ENCODE results near the gene GPR137B.

GPR137B gene

DNA sequence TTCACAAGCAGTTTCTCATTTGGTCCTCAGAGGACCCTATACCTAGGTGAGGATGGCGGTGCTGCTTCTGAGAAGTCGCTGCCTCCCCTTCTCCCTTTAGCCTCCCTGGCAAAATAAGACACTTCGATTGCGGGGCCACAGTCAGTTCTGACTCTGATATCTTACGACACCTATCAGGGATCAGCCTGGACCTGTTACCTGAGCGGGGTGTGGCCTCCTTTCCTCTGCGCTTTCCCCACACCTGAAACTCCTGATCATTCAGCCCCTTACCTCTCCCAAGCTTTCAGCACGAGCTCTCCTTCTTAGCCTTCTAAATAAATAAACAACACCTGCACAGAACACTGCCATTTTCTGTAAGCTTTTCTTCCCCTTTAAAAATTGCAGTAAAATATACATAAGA lies 24.6 kb upstream of the GPR137B start:
- DNase-seq: no peak

DNA sequence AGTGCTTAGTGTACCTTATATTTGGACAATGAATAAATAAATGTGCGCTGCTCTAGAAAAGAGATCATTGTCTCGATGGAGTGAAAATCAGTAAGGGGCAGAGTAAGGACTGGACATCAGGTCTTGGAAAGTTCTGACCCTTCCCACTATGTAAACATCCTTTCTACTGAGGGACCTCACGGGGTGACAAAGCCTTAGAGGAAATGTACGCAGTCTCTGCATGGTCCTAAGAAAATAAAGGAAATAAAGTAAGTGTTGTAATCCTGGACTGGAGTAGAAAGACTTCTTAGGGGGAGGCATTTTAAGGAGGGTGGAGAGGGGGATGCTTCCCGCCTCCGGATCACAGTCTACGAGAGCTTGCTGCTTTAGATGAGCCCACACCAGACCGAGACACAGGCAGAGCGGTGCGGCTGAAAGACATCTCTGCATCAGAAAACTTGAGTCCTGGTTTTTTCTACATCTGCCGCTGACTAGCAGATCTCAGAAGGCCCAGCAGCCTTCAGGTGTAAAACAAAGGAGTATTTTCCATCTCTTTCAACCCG lies 22.3 kb upstream of the GPR137B start:
- DNase-seq: no peak

- no peak for DNase-seq
Measured at GRCh38 chr1:236120721-236121153, 21.6 kb upstream of the GPR137B start.

- DNase-seq: no peak
Measured at GRCh38 chr1:236122176-236122575, 20.2 kb upstream of the GPR137B start.

- no peak for DNase-seq
Measured at GRCh38 chr1:236123563-236123962, 18.8 kb upstream of the GPR137B start.

- no peak for DNase-seq
Measured at GRCh38 chr1:236124965-236125364, 17.4 kb upstream of the GPR137B start.

DNA sequence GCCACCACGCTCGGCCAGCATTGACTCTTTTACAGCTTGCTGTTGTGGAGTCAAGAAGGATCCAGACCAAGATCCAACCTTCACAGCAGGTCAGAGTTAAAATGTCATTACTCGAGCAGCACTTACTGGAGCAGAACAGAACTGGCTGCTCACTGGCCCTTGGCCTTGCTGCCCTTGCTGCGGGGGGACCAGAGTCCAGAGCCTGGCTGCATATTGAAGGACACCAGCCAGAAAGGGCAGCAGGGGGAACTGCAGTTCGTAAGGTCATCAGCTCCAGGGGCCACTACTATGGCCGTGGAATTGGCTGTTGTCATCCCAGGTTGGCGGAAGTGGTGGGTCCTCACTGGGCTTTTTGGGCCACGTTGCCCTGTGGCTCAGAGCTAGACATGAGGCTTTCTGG lies 15.3 kb upstream of the GPR137B start:
- DNase-seq: no peak

- DNase-seq: no peak
Measured at GRCh38 chr1:236128646-236129178, 13.6 kb upstream of the GPR137B start.

DNA sequence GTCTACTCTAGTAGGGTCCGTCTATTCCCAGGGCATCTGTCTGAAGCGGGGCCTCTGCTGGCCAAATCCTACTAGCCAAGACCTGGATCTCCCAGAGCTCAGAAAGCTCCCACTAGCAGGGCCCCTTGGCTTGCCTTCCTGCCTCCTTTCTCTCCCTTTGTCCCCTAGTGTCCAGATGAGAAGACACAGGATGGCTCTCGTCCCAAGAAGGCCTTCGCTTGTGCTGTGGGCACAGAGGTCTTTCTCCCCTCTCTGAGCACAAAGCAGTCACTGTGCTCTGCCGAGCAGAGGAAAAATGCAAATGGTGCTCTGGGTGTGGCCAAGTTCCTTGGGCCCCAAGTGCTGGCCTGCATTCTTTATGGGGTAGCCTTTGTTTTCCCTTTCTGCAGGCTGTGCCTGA lies 13.0 kb upstream of the GPR137B start:
- DNase-seq: no peak

DNA sequence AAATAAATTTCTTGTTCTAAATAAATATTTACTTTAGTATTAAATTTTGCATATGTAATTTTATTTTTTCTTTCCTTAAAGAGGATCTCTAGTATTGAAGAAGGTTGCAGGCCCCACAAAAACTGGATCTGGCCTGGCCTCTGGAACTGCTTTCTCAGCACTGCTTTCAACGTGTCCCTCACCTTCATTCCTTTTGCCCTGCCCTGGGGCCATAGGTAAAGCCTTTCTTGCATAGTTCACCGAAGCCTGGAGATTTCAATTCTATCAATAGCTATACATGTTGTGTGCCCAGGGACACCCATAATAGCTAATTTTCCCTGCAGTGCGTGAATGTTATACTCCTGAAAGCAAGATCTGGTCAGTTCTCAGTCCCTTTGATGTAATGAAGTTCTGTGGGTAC lies 12.0 kb upstream of the GPR137B start:
- no peak for DNase-seq

- no peak for DNase-seq
Measured at GRCh38 chr1:236131916-236132315, 10.4 kb upstream of the GPR137B start.

GRCh38 chr1:236132420-236133046 lies 9.8 kb upstream of the GPR137B start:
- DNase-seq: no peak

- DNase-seq: no peak
Measured at GRCh38 chr1:236133339-236133738, 9.0 kb upstream of the GPR137B start.

DNA sequence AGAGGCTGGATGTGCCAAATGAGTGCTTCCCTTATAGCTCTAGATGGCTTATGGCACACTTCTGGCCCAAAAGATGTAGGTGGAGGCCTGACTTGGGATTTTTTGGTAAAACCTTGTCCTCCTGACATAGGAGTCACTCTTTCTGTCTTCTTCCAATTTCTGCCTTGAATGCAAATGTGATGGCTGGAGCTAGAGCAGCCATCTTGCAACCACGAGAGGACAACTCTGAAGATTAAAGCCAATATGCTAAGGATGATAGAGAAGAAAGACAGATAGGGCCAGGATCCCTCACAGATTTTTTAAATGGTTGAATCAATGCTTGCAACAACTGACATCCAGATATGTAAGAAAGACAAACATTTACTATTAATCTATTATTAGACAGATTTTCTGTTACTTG lies 8.5 kb upstream of the GPR137B start:
- DNase-seq: no peak

DNA sequence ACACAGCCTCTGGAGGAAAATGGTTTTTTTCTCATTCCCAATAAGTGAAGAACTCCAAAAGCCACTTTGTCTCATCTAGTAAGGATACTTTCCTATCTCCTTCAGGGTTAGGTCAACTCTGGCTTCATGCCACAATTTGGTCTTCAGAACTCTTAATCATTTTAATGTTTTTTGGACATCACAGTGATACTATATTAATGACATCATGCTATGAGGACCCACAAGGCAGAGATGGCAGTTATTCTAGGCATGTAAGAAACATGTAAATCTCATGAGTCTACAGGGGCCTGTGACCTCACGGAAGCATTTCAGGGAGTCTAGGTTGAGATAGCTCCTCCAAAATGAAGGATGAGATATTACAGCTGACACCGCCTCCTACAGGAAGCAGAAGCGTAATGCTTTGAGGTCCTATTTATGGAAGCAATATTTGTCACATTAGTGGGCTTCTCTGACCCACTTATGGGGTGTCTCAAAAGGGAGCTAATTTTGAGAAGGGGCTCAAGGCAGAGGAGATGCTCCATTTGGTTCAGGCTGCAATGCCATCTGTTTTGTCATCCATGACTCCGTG lies 5.0 kb upstream of the GPR137B start:
- DNase-seq: no peak

GRCh38 chr1:236139495-236139894 lies 2.8 kb upstream of the GPR137B start:
- no peak for DNase-seq

- DNase-seq: no peak
Measured at GRCh38 chr1:236140705-236141446, 1.5 kb upstream of the GPR137B start.

DNA sequence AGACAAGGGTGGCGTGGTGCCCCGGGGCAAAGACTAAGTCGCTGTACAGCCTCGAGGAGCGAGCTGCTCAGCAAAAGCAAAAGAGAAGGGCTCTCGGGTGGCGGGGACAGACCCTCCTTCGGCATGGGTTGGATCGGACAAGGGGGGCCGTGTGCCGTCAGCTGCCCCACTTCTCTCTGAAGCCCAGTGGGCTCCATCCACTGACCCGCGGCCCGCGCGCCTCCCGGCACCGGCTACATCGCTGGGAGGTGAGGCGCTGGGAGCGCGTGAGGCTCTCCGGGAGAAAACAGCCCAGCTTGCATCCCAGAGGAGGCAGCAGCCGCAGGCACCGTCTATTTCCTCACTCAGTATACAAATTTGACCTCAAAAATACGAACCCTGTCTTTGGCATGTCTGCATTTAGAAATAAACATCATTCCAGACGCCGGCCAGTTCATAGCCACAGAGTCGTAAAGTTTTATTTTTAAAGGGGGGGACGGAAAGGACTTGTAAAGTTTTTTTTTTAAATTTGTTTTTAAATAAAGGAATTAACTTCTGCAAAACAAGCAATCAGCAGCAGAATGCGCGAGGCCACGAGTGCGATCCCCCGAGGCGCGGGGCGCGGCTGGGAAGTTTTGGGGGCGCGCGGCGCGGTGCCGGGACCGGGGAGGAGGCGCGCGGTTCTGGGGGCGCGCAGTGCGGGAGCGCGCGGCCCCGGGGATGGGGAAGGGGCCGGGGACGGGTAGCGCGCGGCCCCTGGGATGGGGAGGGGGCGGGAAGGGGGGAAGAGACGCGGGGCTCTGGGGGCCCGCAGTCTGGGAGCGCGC lies 689 bp upstream of the GPR137B start:
- peak; percentile 22 for DNase-seq

GRCh38 chr1:236143104-236143948 lies 987 bp downstream of the GPR137B start:
- DNase-seq: no peak

- no peak for DNase-seq
Measured at GRCh38 chr1:236144033-236144432, 1.7 kb downstream of the GPR137B start.

DNA sequence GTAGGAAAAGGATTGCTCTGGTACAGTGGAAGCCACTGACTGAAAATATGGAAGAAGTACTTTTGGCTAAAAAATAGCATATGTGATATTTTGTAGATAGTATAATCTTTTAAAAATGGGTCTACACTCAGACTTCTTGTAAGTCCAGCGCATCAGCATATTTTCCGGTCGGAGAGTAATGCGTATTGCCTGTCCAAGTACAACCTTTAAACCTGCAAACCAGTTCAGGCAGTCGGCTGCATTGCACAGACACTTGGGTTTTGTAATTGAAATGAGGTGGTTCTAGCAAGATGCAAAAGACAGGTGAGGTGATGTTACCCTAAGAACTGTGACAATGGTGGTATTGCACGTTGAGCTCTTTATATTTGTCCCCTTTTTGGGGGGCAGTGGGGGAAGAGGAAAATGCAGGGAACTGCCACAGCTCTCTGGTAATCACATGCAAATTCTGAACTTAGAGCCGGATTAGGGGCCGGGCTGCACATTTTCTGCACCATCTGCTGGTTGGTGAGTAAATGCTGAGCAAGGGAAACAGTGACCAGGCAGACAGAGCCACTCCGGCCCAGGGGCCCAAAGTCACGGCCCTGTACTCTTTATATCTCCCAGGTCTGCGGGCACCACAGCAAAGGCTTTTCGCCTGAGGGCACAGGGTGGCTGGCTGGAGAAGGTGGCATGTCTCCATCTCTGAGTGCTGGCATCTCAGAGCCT lies 2.3 kb downstream of the GPR137B start:
- no peak for DNase-seq
